Fibroblast of lung (primary cell): ENCODE results near the gene PPP2R5C.

ENCODE experiments used
- EZH2 ChIP-seq: IDR thresholded peaks from 2 replicates; pipeline ENCODE4 v1.5.1; 2012; ENCODE audit warnings: low read length, control low read depth, mild to moderate bottlenecking; ENCODE audit errors: missing control alignments
- TF ChIP-seq, protein P1 (sequence below), 2 donors: IDR thresholded peaks in 1 of 2; conservative IDR thresholded peaks in 1 of 2; 1 replicate in 1 of 2; 2 replicates in 1 of 2; pipeline ENCODE4 v1.5.1; 2011 to 2012; ENCODE audit warnings: low read length in 2 of 2, control low read depth in 1 of 2, inconsistent platforms in 1 of 2, low read depth in 1 of 2, mild to moderate bottlenecking in 1 of 2

DNA sequence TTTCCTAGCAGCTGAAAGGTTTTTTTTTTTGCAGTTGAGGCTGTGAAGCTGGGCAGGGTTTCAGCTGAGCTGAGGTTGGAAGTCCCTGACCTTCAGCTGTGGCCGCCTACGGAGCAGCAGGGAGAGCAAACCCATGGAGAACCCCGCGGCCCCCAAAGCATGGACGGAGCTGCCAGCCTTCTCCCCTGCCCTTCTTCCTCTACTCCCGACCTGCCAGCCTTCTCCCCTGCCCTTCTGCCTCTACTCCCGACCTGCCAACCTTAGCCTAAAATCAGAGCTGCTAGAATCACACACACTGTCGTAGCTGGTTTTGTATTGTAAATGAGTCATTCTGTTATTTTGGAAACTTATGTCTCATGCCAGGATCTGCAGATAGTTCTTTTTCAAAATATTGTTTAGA lies 74.6 kb downstream of the PPP2R5C start:
- TF ChIP-seq, protein P1, sequence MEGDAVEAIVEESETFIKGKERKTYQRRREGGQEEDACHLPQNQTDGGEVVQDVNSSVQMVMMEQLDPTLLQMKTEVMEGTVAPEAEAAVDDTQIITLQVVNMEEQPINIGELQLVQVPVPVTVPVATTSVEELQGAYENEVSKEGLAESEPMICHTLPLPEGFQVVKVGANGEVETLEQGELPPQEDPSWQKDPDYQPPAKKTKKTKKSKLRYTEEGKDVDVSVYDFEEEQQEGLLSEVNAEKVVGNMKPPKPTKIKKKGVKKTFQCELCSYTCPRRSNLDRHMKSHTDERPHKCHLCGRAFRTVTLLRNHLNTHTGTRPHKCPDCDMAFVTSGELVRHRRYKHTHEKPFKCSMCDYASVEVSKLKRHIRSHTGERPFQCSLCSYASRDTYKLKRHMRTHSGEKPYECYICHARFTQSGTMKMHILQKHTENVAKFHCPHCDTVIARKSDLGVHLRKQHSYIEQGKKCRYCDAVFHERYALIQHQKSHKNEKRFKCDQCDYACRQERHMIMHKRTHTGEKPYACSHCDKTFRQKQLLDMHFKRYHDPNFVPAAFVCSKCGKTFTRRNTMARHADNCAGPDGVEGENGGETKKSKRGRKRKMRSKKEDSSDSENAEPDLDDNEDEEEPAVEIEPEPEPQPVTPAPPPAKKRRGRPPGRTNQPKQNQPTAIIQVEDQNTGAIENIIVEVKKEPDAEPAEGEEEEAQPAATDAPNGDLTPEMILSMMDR (conservative IDR thresholded peaks at IDR 0.05 in 1 of 2, IDR thresholded peaks at IDR 0.05 in 1 of 2; ENCODE audit: low read depth in 1 of 2, low read length in 2 of 2): no peak
- TF ChIP-seq EZH2: no peak
